Stimulated activated CD4-positive, alpha-beta T cell treated with anti-CD3 and anti-CD28 coated beads, Interleukin-12 subunit alpha, Interleukin-12 subunit beta, amount 100 ng/mL, for 4 hours (primary cell): ENCODE measurements around the gene CD274.
A peak's percentile ranks its signal among the peaks of the same experiment; 100 is the strongest.

Experiments used
- DNase-seq: peaks from one replicate; pipeline ENCODE4 v3.0.0-alpha.2; 2020

The CD274 gene

DNA sequence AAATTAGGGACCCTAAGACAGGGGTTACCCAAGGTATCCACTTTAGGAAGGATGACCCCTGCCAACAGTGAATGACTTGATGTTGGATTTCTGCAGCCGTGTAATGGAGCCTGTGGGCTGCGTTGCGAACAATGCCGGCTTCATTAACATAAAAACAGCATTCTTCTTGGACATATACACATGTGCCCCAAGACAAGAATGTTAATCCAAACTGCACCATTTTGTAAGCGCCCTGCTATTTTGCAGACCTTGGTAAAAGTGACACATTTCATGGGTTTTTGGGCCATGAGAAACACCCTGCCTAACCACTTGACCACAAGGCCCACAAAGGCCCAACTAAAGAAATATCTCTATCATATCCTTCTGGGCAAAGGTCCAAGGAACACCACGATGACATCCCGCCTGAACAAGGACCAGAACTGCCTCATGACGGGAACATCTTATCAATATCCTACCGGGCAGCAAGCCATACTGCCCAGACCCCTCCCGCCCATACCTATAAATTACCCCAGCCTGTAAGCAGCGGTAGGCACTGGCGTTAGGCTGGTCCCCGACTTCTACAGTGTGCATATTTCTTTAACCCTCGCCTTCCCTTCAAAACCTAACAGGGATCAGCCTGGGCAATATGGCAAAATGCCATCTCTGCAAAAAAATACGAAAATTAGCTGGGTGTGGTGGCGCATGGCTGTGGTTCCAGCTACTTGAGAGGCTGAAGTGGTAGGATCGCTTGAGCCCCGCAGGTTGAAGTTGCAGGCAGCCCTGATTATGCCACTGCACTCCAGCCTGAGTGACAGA lies 50.3 kb downstream of the CD274 start:
- no peak for DNase-seq

DNA sequence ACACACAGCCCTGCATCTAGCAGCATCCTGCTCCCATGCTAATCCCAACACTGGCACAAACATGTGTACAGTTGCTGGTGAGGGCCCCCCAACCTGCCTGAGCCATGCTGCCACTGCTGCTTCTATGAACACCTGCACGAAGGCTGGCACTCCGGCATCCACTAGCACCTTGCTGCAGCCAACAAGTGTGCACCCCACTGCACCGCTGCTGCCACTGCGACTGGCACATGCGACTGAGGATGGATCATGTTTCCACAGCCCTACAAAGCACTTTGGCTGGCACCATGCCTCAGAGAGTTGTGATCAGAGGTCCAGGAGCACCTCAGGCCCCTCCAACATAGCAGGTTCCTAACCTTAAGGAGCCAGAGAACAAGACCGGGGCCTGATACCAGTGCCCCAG lies 52.2 kb downstream of the CD274 start:
- DNase-seq = no peak

DNA sequence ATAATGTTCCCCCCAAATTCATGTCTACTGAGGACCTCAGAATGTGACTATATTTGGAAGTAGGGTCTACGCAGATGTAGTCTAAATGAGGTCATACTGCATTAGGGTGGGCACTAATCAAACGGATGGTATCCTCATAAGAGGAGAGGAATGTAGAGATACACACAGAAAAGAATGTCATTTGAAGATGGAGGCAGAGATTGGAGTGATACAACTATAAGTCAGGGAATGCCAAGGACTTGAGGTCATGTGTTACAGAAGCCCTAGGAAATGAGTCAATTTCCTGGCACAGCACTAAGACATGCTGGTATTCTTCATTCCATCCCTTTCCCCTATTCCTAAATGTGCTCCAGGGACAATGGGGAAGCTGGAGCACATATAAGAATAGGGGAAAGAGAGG lies 59.2 kb downstream of the CD274 start:
- no peak for DNase-seq

- peak; percentile 28 for DNase-seq
Measured at GRCh38 chr9:5510360-5510931, 60.1 kb downstream of the CD274 start, which contains the start of gene PDCD1LG2. TSS of gene PDCD1LG2 (plus strand) at chr9:5510531. CDS start at chr9:5522547, 12,016 bp downstream.

DNA sequence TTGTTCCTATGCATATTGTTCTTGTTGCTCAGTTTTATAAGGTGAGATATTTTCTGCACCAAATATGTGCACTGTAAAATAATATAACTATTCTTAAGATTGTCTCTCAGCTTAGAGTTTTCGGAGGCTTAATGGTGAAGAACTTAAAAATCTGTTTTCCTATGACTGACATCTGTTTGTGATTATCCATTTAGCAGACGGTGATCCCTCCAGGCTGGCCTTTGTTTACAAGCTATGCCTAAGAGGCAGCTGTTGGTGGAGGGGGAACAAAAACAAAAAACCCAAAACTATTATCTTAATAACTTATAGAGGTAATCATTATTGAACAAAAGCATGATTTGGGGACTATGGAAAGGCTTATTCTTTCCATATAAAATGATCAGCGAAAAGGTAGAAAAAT lies 60.6 kb downstream of the CD274 start:
- no peak for DNase-seq

DNA sequence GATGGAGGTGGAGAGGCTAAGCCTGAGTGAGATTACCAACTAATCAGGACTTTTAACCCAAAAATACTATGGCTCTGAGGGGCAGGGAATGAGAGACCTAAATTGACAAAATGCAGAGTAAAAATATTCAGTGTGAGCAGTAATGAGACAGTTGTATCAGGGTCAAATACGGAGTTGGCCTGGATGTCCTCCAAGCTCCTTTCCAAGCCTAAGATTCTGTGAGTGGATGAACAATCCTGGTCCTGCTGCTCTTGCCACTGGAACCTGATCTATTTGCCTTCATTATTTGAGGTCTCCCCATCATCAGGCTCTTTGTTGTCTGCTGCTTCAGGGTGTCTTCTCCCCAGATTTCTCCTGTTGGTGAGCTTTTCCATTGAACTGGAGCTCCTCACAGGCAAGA lies 61.1 kb downstream of the CD274 start:
- no peak for DNase-seq

DNA sequence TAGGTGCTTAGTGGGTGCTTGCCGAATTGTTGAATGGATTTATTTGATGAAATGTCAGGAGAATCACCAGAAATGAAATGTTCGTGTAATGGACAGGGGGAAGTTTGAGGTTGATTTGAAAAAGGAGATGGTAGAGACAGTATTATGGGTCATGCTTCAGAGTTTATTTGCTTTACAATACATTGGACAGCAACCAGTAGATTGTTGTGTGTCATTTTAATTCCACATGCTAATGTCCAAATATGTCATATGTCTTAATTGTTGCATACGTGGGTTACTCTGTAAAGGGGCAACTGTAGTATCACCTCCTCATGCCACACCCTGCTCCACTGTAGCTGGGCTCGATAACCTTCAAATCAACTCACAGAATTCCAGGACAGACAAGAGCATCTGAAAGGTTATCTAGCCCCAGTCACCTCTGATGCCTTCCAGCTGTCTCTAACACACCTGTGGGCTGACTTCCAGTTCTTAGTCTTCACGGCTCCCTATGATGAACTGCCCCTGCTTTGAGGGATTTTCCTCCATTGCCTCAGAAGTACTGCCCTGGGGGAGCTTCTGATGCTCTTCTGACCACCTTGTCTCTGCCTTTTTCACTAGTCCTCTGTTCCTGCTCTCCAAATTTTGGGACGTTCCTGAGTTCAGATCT lies 61.7 kb downstream of the CD274 start:
- DNase-seq = no peak

- DNase-seq = no peak
Measured at GRCh38 chr9:5512658-5513452, 62.5 kb downstream of the CD274 start.

- DNase-seq = no peak
Measured at GRCh38 chr9:5513966-5514616, 63.7 kb downstream of the CD274 start.

DNA sequence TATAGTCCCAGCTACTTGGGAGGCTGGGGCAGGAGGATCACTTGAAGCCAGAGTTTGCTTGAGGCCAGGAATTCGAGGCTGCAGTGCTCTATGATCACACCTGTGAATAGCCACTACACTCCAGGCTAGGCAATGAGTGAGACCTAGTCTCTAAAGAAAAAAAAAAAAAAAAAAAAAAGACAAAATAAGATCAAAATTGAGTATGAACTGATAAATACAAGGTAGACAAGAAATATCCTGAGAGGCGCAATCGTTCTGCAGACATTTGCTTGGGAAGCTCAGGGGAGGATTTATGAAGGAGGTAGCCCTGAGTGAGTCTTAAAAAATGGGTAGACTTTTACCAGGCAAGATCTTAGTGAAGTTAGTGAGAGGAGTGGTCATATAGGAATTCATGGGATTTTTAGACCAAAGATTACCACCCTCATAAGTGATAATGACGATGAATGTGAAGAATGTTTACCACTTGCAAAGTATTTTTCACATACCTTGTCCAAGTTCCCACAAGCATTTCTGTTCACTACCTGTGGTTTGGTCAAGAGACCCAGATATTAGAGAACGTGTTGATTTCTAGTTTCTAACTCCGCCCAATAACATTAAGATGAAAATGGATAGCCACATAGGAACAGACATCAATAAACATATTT lies 64.4 kb downstream of the CD274 start:
- no peak for DNase-seq

DNA sequence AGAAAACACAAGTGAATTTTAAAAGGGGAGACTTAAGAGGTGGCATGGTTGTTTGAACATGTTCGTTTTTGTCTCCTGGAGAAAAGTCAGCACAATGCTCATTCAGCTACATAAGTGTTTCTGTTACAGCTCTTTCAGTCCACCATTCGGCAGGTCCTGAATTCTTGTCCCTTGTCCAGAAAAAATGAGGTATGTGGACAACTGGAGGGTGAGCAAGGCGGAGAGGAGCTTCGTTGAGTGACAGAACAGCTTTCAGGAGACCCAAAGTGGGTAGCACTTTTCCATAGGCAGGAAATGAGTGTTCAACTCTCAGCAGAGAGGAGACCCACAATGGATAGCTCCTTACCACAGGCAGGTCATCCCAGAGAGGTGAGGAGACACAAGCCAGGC lies 64.9 kb downstream of the CD274 start:
- DNase-seq = no peak

- DNase-seq = no peak
Measured at GRCh38 chr9:5516453-5517220, 66.3 kb downstream of the CD274 start.

DNA sequence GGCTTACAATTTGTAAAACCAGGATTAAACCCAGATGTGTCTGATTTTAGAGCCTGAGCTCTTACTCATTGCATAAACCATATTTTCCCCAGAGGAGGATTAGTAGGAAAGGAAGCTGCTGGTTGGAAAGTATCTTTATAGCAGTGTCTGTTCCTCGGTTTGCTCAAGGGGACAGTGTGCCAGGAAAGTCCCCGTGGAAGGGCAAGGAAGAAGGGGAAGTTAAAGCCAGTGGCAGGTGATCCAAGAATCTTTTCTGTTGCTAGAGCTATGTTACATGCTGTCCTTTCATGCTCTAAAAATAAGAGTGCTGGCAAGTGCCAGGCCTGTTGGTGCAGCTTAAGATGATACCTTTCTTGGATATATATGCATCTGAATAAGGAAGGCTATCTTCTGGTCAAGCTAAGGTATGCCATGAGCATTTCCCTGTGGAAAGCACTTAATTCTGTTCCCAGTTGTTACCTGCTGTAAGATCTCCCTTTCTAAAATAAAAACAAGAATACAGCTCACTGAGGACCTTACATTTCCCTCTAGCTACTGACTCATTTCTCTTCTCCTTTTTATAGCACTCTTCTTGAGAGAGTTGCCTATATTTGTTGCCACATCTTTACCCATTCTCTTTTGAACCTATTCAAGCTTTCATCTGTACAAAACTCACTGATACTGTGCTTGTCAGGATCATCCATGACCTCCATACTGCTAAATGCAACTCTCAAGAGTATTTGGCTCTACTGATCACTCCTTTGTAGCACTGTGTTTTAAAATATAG lies 68.0 kb downstream of the CD274 start:
- no peak for DNase-seq

DNA sequence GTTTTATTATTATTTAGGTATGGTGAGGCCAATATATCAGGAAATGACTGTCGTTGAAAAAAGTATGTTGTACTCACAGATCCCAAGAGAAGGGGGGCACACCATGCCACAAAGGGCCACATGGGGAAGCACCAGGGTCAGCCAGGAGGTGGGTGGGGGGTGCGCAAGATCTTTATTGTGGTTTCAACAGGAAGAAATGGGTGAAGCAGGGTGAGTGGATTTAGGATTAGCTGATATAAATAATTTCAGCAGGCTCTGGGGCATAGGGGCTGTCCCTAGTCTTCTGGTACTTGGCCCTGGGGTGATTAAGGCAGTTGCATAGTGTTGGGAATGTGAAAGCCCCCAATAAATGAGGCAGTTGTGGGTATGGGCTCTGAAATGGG lies 68.6 kb downstream of the CD274 start:
- no peak for DNase-seq
